HG02798 (cell line): ENCODE measurements around the gene NTRK3.

Experiments used
- ATAC-seq: cut with Tn5 transposase; IDR thresholded peaks from one replicate; pipeline ENCODE4 v1.9.1; 2021; ENCODE audit warnings: mild to moderate bottlenecking; ENCODE audit not compliant: unreplicated experiment, poor library complexity

The NTRK3 gene

DNA sequence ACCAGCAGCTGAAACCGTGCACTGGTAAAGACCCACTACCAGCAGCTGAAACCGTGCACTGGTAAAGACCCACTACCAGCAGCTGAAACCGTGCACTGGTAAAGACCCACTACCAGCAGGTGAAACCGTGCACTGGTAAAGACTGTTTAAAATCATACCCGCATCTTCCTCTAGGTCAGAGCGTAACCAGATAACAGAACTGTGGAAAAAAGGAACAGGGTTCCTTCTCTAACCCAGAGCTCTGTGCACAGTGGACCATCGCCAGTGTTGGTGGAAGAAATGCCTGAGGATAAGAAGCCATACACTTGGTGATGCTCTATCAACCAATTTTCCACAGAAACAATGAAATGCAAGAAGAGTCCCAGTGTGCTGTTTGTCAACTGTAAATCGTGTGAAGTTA is 243.4 kb downstream of the NTRK3 start:
- no peak for ATAC-seq

- ATAC-seq: no peak
Observed at GRCh38 chr15:88012688-88013087, 243.9 kb downstream of the NTRK3 start.

- no peak for ATAC-seq
Observed at GRCh38 chr15:88012233-88012632, 244.3 kb downstream of the NTRK3 start.

- ATAC-seq: no peak
Observed at GRCh38 chr15:88011533-88011932, 245.0 kb downstream of the NTRK3 start.

GRCh38 chr15:88006146-88006545 is 250.4 kb downstream of the NTRK3 start:
- no peak for ATAC-seq

DNA sequence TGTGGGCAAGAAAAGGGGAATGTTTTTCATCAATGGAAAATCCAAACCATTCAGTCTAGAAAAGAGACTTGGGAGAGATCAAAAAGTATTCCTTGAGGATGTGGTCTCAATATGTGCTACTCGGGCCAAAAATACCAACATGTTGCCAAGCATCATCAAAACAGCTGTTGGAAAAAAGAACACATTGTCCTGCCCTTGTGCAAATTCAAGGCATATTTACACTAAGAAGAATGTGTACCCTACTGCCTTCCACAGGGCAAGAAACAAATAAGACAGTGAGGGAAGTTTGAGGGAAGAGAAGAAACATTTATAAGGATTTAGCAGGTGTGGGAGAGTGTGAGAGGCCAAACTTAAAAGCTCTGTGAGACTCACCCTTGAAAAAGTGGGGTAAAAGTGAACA is 252.1 kb downstream of the NTRK3 start:
- ATAC-seq: no peak

GRCh38 chr15:88003541-88004327 is 252.8 kb downstream of the NTRK3 start:
- no peak for ATAC-seq

- ATAC-seq: no peak
Observed at GRCh38 chr15:88002706-88003105, 253.8 kb downstream of the NTRK3 start.

DNA sequence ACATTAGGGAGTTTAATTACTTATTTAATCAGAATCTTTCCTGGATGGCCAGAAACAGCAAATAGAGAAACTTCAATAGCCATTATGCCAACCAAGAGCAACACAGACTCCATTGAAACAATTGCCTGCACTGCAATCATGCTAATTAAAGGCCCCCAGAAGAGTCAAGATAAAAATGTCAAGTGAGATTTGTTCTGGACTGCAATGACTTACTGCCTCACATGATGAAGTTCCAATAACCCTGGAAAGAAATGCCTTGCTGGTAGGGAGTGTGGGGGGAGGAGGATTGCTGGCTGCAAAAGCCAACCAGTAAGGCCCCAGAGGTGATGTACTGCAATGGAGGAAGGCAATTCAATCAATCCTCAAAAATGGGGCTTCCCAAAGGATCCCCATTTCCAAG is 257.9 kb downstream of the NTRK3 start:
- ATAC-seq: no peak

GRCh38 chr15:87986776-87987175 is 269.8 kb downstream of the NTRK3 start:
- no peak for ATAC-seq

DNA sequence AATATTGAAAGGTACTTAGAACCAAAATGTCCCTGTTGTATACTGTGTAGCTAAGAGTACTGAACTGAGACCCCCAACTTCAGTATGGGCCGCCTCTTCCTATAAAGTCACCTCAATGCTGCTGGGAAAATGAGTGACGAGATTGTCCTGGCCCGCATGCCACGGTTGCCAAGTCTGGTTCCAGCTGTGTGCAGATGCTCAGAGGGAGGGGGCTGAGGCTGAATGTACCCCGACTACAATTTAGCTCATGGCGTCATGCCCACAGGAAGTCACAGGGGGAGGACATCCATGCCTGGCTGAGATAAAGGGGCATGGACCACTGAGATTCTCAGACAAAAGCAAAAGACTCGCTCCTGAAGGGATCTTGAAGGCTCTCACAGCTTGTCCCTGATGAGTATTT is 271.1 kb downstream of the NTRK3 start:
- no peak for ATAC-seq

- ATAC-seq: no peak
Observed at GRCh38 chr15:87981969-87982368, 274.6 kb downstream of the NTRK3 start.

GRCh38 chr15:87977907-87978306 is 278.6 kb downstream of the NTRK3 start:
- ATAC-seq: no peak

- ATAC-seq: no peak
Observed at GRCh38 chr15:87976552-87976951, 280.0 kb downstream of the NTRK3 start.

DNA sequence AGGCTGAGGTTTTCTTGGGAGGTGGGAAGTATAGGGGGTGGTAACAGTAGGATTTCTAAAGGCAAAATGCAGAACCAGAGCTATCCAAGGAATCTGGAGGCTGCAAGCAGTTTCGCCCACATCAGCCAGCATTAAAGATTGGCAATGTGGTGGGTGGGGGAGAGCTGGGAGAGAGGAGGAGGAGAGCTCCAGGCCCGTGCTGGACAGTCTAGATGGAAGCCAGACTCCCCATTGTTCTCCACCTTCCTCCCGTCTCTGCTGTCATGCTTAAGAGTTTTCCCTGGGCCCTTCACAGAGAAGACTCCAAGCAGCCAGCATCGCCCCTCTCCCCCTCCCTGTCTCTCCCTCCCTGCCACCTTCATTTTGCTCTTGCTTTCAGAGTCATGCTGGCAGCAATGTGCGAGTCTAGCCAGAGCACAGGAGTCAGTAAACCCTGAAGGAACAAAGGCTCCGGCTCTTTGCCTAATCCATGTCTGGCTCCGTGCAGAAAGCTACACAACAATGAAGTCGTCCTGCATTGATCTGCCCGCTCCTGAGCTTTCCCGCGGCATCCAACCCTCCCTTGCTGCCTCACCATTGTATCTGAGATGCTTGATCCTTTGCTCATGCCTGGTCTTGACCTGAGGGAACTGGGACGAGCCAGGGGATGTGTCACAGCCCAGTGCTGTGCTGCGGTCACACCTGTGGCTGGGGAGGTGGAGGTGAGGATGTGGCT is 282.9 kb downstream of the NTRK3 start:
- no peak for ATAC-seq

- no peak for ATAC-seq
Observed at GRCh38 chr15:87971076-87971475, 285.5 kb downstream of the NTRK3 start.

DNA sequence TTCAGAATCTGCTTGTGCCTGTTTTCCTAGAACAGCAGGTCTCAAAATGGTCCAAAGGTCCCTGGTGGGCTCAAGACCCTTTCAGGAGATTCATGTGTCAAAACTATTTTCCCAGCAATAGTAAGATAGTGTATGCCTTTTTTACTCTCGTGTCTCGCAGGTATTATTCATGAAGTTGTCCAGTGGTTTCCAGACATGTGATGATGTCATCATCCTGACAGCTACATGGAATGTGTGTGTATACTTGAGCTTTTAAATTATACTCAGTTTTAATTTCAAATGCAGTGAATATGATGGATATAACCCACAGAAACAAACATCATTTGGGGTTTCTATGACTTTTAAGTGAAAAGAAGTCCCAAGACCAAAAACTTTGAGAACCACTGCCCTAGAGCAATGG is 288.6 kb downstream of the NTRK3 start:
- no peak for ATAC-seq

GRCh38 chr15:87965304-87965703 is 291.2 kb downstream of the NTRK3 start:
- no peak for ATAC-seq

DNA sequence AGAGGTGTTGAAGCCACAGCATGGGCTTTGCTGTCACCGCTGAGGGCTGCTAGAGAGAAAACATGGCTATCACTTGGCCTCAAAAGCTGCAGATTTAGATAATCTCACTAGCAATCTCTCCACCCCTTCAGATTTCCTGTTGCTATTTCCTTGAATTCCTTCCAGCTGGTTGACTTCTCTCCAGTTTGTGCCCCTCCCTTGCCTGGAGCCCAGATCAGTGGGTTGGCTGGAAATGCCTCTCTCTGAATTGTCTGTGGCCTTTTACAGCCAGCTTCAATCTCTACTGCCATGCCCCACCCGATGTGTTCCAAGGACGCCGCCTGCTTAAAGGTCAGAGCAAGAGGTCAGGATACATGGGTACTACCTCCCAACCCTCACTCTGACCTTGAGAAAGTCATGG is 294.1 kb downstream of the NTRK3 start:
- ATAC-seq: no peak

DNA sequence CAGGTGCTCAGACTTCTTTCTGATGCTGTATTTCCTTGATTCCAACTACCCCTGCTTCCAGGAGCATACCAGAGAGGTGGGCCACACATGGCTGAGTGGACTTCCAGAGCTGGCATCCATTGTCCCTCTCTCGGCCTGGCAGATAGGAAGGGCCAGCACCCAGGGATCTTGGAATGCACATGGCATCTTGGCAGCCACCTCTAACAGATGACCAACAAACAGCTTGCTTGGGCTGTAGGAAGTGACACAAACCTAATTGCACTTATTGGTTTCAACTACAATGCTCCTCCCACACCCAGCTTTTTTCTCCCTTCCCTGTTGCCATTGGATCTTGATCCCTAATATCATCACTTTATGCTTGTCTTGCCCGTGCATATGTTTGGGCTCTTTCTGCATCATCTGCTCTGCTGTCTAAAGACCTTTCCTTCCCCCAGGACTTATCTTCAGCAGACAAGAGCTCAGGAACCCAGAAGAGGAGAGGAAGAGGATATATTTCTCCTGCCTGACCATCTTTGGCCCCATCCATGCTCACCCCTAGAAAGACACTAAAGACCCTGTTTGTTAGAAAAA is 294.6 kb downstream of the NTRK3 start:
- ATAC-seq: no peak

- no peak for ATAC-seq
Observed at GRCh38 chr15:87959662-87960061, 296.9 kb downstream of the NTRK3 start.

- ATAC-seq: no peak
Observed at GRCh38 chr15:87959080-87959479, 297.5 kb downstream of the NTRK3 start.
